Measurements from ENCODE around the gene ELP2.

DNA sequence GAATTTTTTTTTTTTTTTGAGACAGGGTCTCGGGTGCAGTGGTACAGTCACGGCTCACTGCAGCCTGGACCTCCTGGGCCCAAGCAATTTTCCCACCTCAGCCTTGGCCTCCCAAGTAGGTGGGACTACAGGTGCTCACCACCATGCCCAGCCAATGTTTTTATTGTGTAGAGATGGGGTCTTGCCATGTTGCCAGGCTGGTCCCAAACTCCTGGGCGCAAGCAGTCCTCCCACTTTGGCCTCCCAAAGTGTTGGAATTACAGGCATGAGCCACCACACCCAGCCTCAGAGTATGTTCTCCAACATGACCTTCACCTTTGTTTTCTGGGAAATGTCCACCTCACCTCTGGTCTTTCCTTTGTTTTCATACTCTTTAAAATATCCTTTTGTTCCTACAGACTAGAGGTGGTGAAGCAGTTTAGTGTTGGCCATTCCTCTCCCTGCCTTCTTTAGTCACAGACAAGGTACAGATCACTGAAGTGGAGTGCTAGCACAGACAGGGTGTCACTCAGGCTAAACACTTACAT, 38.1 kb downstream of the ELP2 start:
- TF ChIP-seq, protein P1, sequence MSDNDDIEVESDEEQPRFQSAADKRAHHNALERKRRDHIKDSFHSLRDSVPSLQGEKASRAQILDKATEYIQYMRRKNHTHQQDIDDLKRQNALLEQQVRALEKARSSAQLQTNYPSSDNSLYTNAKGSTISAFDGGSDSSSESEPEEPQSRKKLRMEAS (CRISPR knock-in tag; IDR thresholded peaks at IDR 0.05), result no peak
- no peak for TF ChIP-seq HDAC2 (IDR thresholded peaks at IDR 0.05)
- no peak for TF ChIP-seq BRF1 (IDR thresholded peaks at IDR 0.05; ENCODE audit: borderline replicate concordance, extremely low read depth, insufficient read length)
- no peak for TF ChIP-seq CEBPB (tag; IDR thresholded peaks at IDR 0.05)
- no peak for TF ChIP-seq SP1 (CRISPR knock-in tag; IDR thresholded peaks at IDR 0.05)
- TF ChIP-seq EHMT2 (IDR thresholded peaks at IDR 0.05), result no peak
- no peak for TF ChIP-seq ZNF274 (IDR thresholded peaks at IDR 0.05; ENCODE audit: borderline replicate concordance, low read depth, low read length)
- no peak for TF ChIP-seq JUNB (CRISPR knock-in tag; conservative IDR thresholded peaks at IDR 0.05)
- no peak for TF ChIP-seq ZFP1 (CRISPR knock-in tag; IDR thresholded peaks at IDR 0.05)
- TF ChIP-seq ZNF354B (CRISPR knock-in tag; IDR thresholded peaks at IDR 0.05), result no peak
- no peak for TF ChIP-seq TBP (optimal IDR thresholded peaks at IDR 0.05; ENCODE audit: low read depth, low read length)
- TF ChIP-seq CTCF (IDR thresholded peaks at IDR 0.05 in 2 of 3, conservative IDR thresholded peaks at IDR 0.05 in 1 of 3; ENCODE audit: insufficient read depth in 2 of 3, low read depth in 1 of 3, low read length in 3 of 3), result no peak
- no peak for TF ChIP-seq GTF2F1 (IDR thresholded peaks at IDR 0.05; ENCODE audit: low read depth, low read length)

Data from K562 (cell line).